GM23248 (cell line): ENCODE measurements around the gene PCBP3. TPM values are rescaled to one million over a fixed set of nuclear protein-coding genes. Genes with fewer than 3 reads are reported as not detected.

ENCODE experiments used
- DNase-seq: peaks from one replicate; pipeline ENCODE4 v3.0.0-alpha.2; 2015
- H2AFZ ChIP-seq: fragments of 200-600 bp; sonication (generic); 2 replicates; pipeline ENCODE4 v1.6.1; 2016; ENCODE audit warnings: antibody characterized with exemption
- H3F3A ChIP-seq: fragments of 200-600 bp; sonication (generic); 2 replicates; pipeline ENCODE4 v1.6.1; 2016; ENCODE audit warnings: mild to moderate bottlenecking, antibody characterized with exemption, mixed run types; ENCODE audit not compliant: insufficient read depth
- H3K27ac ChIP-seq: fragments of 200-600 bp; sonication (generic); 2 replicates; pipeline ENCODE4 v1.5.1; 2016; ENCODE audit warnings: mild to moderate bottlenecking
- H3K27me3 ChIP-seq: fragments of 200-600 bp; sonication (generic); replicated peaks from 2 replicates; pipeline ENCODE4 v1.6.1; 2016; ENCODE audit warnings: mild to moderate bottlenecking; ENCODE audit not compliant: insufficient read depth
- H3K36me3 ChIP-seq: fragments of 200-600 bp; sonication (generic); 2 replicates; pipeline ENCODE4 v1.6.1; 2016; ENCODE audit warnings: low read depth, mild to moderate bottlenecking
- H3K4me1 ChIP-seq: fragments of 200-600 bp; sonication (generic); 2 replicates; pipeline ENCODE4 v1.6.1; 2016; ENCODE audit warnings: mild to moderate bottlenecking; ENCODE audit not compliant: insufficient read depth
- H3K4me2 ChIP-seq: fragments of 200-600 bp; sonication (generic); one replicate; pipeline ENCODE4 v1.6.1; 2016; ENCODE audit warnings: mild to moderate bottlenecking; ENCODE audit not compliant: unreplicated experiment
- H3K4me3 ChIP-seq: fragments of 200-600 bp; sonication (generic); 2 replicates; pipeline ENCODE4 v1.5.1; 2016; ENCODE audit warnings: mild to moderate bottlenecking
- H3K79me2 ChIP-seq: fragments of 200-600 bp; sonication (generic); 2 replicates; pipeline ENCODE4 v1.6.1; 2016; ENCODE audit warnings: mild to moderate bottlenecking; ENCODE audit not compliant: insufficient read depth
- H3K9ac ChIP-seq: fragments of 200-600 bp; sonication (generic); 2 replicates; pipeline ENCODE4 v1.6.1; 2016; ENCODE audit warnings: mild to moderate bottlenecking
- H3K9me2 ChIP-seq: fragments of 200-600 bp; sonication (generic); 2 replicates; pipeline ENCODE4 v1.6.1; 2016; ENCODE audit warnings: mixed run types, mild to moderate bottlenecking, moderate library complexity; ENCODE audit not compliant: insufficient read depth
- H3K9me3 ChIP-seq: fragments of 200-600 bp; sonication (generic); one replicate; pipeline ENCODE4 v1.6.1; 2017; ENCODE audit warnings: low read depth
- H4K20me1 ChIP-seq: fragments of 200-600 bp; sonication (generic); 2 replicates; pipeline ENCODE4 v1.6.0; 2016; ENCODE audit not compliant: insufficient read depth
- EZH2 ChIP-seq: fragments of 200-600 bp; sonication (generic); IDR thresholded peaks from 2 replicates; pipeline ENCODE4 v1.6.1; 2018; ENCODE audit warnings: antibody characterized with exemption, mild to moderate bottlenecking; ENCODE audit not compliant: insufficient read depth, poor library complexity, severe bottlenecking
- EZH2phosphoT487 ChIP-seq: fragments of 200-600 bp; sonication (generic); IDR thresholded peaks from 2 replicates; pipeline ENCODE4 v1.6.1; 2018; ENCODE audit warnings: antibody characterized with exemption, moderate library complexity, mild to moderate bottlenecking, low read depth; ENCODE audit not compliant: insufficient read depth
- WGBS, 2 experiments: methylation state at CpG; one replicate each; pipeline ENCODE4 v1.1.6; 2015 to 2017; ENCODE audit warnings: low lambda C conversion rate in 2 of 2, low coverage in 1 of 2; ENCODE audit errors: missing lambda C conversion rate in 2 of 2; 5-methylcytosine and 5-hydroxymethylcytosine counted together
- in situ Hi-C: fragments of 300-500 bp; cut with MboI; formaldehyde crosslinking; loops from 2 replicates; pipeline ENCODE4 v1.15.0; 2020
- polyA plus RNA-seq: library from polyadenylated mRNA; unstranded; fragments of >200 nt; fragmentation: Nextera tagmentation; extraction: Ambion mirVana; gene quantifications from 2 replicates; pipeline ENCODE4 v1.2.1, GENCODE V29; 2016
- total RNA-seq: library from RNA; depleted of rRNA; stranded (reverse); fragments of >200 nt; shearing (Covaris generic); gene quantifications from 2 replicates; pipeline ENCODE4 v1.2.3, GENCODE V29; 2014

PCBP3 gene
- total and polyA plus RNA-seq, 2 experiments from 2014 or later = 0.32 to 1.3 TPM

- peak overlapping the region; percentile 72 for H3K9ac ChIP-seq
- H3K79me2 ChIP-seq = no peaks in the 10 kb centered on the region
- no peak overlapping the region for H3K4me2 ChIP-seq
- H3K27ac ChIP-seq = no peak overlapping the region; the same call in 1 of the 2 replicates
- H3K9me2 ChIP-seq = no peaks in the 10 kb centered on the region
- H3F3A ChIP-seq = peaks cover 35% of the 10 kb centered on the region
- in situ Hi-C loops = no loop called here
- no peak for DNase-seq
- no peaks in the 10 kb centered on the region for H3K27me3 ChIP-seq
- peak overlapping the region; percentile 92 for H2AFZ ChIP-seq
- TF ChIP-seq EZH2phosphoT487 (no peak), EZH2 (no peak)
- WGBS, 2 experiments = 92 to 97% methylated on average over 6 of the region's 6 CpGs
- no peaks in the 10 kb centered on the region for H4K20me1 ChIP-seq
- peaks cover 48% of the 10 kb centered on the region for H3K4me1 ChIP-seq
- no peaks in the 10 kb centered on the region for H3K36me3 ChIP-seq
- no peaks in the 10 kb centered on the region for H3K9me3 ChIP-seq
- no peak overlapping the region for H3K4me3 ChIP-seq
Measured at GRCh38 chr21:45954921-45955320, 311.4 kb downstream of the PCBP3 start.

- 30 to 37% methylated on average over 4 of the region's 4 CpGs for WGBS, 2 experiments
- TF ChIP-seq EZH2 (no peak), EZH2phosphoT487 (no peak)
Measured at GRCh38 chr21:45957551-45957950, 314.0 kb downstream of the PCBP3 start.

DNA sequence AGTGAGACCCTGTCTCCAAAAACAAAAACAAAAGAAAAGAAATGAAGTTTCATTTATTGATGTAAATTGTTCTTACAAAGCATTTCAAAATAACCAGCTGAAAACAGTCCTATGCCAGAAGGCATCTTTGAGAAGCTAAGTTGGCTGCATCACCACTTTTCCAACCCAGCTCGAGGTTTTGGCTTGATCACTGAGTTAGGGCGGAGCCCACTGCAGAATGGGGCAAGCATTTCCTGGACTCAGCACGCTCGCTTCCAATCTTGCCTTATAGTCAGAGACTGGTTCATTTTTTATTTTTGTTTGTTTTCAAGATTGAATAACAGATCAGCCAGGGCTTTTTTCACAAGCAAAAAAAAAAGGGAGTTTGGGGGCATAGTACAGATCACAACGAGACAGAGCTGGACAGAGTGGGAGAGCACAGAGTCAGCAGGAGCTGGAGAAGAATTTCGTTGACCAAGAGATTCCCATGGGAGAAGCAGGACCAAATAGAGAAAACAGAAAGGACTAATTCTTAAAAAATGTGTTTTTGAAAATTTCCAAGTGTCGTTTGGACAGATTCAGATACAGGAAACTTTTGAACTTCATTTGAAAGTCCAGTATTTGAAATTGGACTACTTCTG lies 314.6 kb downstream of the PCBP3 start:
- TF ChIP-seq EZH2phosphoT487 (no peak), EZH2 (no peak)
- Histone ChIP-seq H3K27me3 (no peaks in the 10 kb centered on the region), H3K79me2 (no peaks in the 10 kb centered on the region), H3K36me3 (no peaks in the 10 kb centered on the region), H3K9me3 (no peaks in the 10 kb centered on the region), H2AFZ (peak overlapping the region; percentile 79), H3K4me3 (peak overlapping the region; percentile 68), H3F3A (peaks cover 42% of the 10 kb centered on the region), H3K9ac (peak overlapping the region; percentile 79), H3K4me2 (peak overlapping the region; percentile 93), H4K20me1 (no peaks in the 10 kb centered on the region), H3K9me2 (no peaks in the 10 kb centered on the region), H3K27ac (peak overlapping the region; percentile 94), H3K4me1 (peaks cover 41% of the 10 kb centered on the region)
- WGBS, 2 experiments = 0 to 2% methylated on average over 7 of the region's 7 CpGs
- peak; percentile 95 for DNase-seq
- in situ Hi-C loops = no loop called here

More at GRCh38 chr21:45957551-45957950, 314.0 kb downstream of the PCBP3 start:
- in situ Hi-C loops = no loop called here
- H3K27ac ChIP-seq = peak overlapping the region; percentile 94
- no peak for DNase-seq
- H3K4me1 ChIP-seq = peaks cover 41% of the 10 kb centered on the region
- H3K36me3 ChIP-seq = no peaks in the 10 kb centered on the region
- H3K4me3 ChIP-seq = peak overlapping the region; percentile 68
- H3K79me2 ChIP-seq = no peaks in the 10 kb centered on the region
- H3K9ac ChIP-seq = peak overlapping the region; percentile 79
- no peaks in the 10 kb centered on the region for H3K27me3 ChIP-seq
- peaks cover 36% of the 10 kb centered on the region for H3F3A ChIP-seq
- peak overlapping the region; percentile 93 for H3K4me2 ChIP-seq
- peak overlapping the region; percentile 79 for H2AFZ ChIP-seq
- H3K9me2 ChIP-seq = no peaks in the 10 kb centered on the region
- H4K20me1 ChIP-seq = no peaks in the 10 kb centered on the region
- H3K9me3 ChIP-seq = no peaks in the 10 kb centered on the region

DNA sequence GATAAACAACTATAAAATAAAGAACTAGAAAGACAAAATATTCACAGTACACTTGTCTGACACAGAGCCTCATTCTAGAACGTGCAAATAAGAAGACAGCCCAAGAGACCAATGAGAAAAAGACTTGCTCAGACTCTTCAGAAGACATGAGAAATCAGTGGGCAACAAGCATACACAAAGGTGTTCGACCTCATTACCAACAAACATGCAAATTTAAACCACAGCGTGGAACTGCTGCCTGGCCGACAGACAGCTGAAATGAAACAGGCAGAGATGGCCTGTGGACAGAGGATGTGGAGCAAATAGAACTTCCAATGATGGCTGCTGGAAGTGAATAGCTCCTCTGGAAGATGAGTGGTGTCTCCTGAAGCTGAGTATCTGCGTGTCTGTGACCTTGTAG lies 315.7 kb downstream of the PCBP3 start:
- Histone ChIP-seq H3K9ac (peak overlapping the region; percentile 79; the same call in 1 of the 2 replicates), H3K36me3 (no peaks in the 10 kb centered on the region), H3K4me2 (peak overlapping the region; percentile 93), H3K79me2 (no peaks in the 10 kb centered on the region), H3K9me3 (no peaks in the 10 kb centered on the region), H3K4me3 (no peak overlapping the region), H3F3A (peaks cover 39% of the 10 kb centered on the region), H3K27ac (peak overlapping the region; percentile 94), H3K4me1 (peaks cover 33% of the 10 kb centered on the region), H4K20me1 (no peaks in the 10 kb centered on the region), H2AFZ (peak overlapping the region; percentile 79), H3K9me2 (no peaks in the 10 kb centered on the region), H3K27me3 (no peaks in the 10 kb centered on the region)
- TF ChIP-seq EZH2phosphoT487 (no peak), EZH2 (no peak)
- 23 to 37% methylated on average over 5 of the region's 5 CpGs for WGBS, 2 experiments
- DNase-seq = no peak
- in situ Hi-C loops = no loop called here
